Stimulated activated CD4-positive, alpha-beta T cell treated with anti-CD3 and anti-CD28 coated beads, TNF-alpha, amount 100 ng/mL, for 4 hours (primary cell): ENCODE data around the gene SOS1.
"Not testable (repeated sequence)": the region's sequence is repeated elsewhere in the genome, so short reads cannot be mapped to it uniquely, and the experiment has no call there.

Source experiments
- DNase-seq, 3 experiments: peaks; one replicate each; pipeline ENCODE4 v3.0.0-alpha.2; 2020; ENCODE audit warnings: low read depth in 3 of 3

The SOS1 gene

DNA sequence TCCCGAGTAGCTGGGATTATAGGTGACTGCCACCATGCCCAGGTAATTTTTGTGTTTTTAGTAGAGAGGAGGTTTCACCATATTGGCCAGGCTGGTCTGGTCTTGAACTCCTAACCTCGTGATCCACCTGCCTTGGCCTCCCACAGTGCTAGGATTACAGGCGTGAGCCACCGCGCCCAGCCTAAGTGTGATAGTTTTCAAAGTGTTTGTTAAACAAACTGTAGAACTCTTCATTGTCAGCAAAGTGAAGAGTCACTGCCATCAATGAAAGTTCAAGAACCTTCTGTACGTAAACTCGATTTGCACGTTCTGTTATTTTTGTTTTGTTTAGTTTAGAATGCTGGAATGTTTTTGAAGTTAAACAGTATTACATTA lies 18.0 kb upstream of the SOS1 start:
- DNase-seq, result no peak

DNA sequence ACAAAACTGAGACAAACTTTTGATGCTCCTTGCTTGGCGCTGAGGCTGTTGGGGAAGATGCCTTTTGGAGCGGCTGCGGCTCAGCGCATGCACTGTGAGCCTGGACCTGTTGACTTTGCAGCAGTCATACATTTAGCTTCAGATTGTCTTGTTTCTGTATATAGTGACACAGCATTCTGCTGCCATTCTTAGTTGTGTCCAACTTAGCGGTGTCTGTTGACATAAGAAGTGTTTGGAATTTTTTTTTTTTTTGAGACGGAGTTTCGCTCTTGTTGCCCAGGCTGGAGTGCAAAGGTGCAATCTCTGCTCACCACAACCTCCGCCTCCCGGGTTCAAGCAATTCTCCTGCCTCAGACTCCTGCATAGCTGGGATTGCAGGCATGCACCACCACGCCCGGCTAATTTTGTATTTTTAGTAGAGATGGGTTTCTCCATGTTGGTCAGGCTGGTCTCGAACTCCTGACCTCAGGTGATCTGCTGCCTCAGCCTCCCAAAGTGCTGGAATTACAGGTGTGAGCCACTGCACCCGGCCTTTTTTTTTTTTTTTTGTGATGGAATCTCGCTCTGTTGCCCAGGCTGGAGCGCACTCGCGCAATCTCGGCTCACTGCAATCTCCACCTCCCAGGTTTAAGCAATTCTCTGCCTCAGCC lies 17.5 kb upstream of the SOS1 start:
- DNase-seq, result not testable (repeated sequence)

DNA sequence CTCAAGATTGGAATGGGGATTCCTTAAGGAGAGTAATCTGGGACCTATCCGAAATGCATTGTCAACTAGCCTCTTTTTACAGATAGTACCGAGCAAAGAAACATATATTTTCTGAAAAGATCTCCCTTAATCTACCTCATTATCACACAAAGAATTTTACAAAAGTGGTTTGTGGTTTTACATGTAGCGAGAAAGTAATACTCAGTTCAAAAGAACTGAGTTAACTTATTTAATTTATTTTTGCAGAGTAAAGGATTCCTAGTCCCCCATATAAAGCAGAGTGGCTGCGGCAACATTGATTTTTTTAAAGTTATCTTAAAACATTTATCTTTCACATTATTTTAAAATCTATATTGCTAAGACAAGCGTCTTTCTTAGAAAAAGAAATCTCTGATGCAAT lies 15.9 kb upstream of the SOS1 start:
- DNase-seq, result no peak

DNA sequence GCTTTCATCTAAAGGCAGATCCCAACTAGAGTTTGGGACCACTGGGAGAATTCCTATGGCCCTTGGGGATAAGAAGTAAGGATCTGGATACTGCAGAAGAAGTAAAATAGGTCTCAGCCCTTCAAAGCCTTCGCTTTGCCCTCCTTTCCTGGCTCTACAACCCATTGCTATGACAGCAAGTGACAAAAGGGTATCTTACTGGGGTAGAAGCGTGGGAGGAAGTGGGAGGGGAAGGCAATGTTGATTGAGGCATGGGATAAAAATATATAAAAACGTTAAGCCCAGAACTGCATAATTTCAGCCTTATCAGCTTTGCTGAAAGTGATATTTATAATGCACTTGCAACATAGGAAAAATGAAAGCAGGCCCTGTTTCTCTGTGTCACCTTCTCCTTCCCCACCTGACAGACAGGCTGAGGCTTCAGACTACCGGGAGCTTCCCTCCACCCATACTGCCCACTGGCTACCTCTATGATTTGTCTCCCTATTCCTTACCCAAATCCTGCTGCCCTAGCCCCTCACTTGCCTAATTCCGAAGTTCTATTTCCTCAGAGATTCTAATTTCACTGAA lies 14.9 kb upstream of the SOS1 start:
- DNase-seq, result no peak

DNA sequence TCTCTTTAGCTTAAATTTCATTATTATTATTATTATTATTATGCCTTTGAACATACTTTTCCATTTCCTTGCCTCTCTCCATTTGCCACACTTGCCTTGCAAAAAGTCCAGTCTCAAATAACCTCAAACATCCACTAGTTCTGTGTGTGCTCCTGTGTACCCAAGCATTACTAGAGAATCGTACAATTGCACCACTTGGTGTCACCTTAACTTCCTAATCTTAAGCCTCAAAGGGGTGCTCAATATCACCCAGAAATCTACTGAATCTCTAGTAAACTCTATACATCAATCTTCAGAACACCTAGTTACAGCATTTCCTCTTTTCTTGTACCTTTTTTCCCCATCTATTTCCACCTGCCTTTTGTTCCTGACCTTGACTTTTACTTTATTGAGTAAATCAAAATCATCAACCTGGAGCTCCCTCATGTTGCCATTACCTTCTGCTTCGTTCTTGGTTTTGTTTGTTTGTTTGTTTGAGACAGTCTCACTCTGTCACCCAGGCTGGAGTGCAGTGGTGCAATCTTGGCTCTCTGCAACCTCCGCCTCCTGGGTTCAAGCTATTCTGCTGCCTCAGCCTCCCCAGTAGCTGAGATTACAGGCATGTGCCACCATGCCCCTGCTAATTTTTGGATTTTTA lies 12.5 kb upstream of the SOS1 start:
- DNase-seq, result no peak

DNA sequence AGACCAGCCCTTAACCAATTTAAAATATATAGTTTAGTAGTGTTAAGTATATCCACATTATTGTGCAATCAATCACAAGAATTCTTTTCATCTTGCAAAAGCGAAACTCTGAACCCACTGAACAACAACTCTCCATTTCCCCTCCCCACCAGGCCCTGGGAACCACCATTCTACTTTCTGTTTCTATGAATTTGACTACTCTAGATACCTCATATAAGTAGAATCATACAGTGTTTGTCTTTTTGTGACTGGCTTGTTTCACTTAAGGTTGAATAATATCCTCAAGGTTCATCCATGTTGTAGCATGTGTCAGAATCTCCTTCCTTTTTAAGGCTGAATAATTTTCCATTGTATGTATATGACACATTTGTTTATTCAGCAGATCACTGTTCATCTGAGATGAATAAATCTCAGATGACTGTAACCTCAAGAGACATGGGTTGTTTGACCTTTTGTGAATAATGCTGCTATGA lies 8.1 kb upstream of the SOS1 start:
- DNase-seq, result peak; percentile 24 to 55 (median 34)

DNA sequence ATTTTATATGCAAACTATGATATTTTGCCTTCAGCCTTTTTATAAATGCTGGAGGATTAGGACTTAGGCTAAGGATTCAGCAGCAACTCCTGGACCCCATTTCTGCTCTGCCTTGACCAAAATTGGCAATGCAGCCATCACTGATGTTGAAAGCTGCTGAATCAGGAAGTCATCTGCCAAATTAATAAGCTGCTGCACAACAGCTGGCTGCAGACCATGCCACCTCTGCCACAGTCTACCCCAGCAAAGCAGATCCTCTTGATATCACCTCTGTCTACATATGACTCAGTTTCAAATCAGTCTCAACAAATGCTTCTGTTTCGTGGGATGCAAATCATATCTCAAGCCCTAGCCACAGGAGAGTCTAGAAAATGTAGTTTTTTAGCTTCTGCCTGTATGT lies 7.1 kb upstream of the SOS1 start:
- no peak for DNase-seq

DNA sequence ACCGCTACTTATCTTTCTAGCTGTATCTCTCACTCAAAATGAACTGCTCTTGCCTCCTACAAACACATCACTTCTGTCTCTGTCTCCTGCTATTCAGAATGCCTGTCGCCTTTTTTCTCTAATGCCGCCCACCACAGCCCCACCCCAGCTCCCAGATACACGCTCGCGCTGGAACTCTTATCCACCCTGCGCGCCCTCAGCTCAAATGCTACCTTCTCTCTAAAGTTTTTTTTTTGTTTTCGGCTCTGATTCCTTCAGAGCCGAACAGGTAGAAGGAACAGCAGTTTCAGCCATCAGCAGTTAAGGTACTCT lies 3.9 kb upstream of the SOS1 start:
- DNase-seq, result no peak

DNA sequence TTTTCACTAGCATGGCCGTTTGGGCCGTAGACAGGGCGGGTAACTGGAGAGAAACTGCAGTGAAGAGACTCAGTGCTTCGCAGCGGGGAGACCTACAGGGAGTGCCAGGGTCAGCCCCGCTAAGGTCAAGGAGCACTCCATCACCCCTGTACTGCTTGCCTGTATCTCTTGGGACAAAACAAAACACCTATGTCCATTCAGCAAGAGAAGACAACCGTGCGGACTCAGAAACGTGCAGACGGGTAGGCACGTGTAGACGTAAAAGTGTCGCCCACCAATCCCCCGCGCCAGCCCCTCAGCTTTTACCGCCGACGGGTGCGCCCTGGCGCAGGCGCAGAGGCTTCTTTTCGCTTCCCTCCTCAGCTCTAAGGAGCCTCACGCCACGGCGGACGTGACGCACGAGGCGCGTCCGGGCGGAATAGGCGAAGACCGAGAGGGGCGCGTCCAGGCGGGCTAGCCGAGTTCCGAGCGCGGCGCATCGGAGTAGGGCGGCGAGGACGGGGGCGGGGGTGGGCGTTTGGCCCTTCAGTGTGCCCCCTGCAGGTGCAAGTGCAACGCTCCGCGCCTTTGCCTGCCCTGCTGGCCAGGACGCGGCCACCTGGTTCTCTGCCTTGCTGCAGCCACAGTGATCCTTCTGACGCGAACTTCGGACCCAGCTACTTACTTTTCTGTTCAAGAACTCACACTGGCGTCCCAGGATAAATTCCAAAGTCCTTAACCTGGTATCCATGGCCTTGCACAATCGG lies 3.3 kb upstream of the SOS1 start:
- peak; percentile 87 to 91 (median 90) for DNase-seq

DNA sequence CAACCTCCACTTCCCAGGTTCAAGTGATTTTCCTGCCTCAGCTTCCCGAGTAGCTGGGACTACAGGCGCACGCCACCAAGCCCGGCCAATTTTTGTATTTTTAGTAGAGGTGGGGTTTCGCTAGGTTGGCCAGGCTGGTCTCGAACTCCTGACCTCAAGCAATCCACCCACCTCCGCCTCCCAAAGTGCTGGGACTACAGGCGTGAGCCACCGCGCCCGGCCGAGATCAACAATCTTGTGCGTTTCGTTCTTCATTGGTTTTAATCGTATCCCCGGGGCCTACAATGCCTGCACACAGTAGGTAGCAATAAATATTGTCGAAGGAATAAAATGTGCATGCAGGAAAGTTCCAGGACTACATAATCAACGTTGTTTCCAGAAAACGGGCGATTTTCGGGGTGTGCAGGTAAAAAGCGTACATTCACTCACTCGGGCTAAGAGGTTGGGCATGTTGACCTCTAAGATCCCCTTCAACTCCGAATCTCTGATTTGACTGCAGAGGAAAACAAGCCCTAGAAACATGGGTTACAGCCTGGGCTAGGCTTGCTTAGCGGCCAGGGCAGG lies 2.7 kb upstream of the SOS1 start:
- DNase-seq, result no peak

DNA sequence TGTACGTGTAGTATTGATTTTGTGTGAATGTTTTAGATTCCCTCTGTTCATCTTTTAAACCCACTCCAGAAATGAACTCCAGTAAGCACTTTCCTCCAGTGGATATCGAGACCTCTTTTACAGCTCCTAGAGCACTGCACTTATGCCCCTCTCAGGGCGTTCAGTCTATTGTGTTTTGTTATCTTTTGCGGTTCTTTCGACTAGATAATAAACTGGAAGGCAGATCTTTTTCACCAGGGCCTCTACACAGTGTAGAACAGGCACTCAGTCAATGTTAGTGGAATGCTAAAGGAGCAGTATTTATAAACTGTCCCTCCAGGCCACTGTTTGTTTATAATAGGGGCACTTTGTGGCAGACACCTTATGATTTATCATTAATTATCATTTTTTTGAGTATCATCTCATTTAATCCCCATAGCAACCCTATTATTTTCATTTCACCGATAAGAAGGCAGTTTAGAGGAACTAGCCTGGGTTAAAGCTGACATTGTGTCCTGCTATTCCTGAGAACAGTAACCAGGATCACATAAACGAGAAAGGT lies 742 bp upstream of the SOS1 start:
- no peak for DNase-seq

DNA sequence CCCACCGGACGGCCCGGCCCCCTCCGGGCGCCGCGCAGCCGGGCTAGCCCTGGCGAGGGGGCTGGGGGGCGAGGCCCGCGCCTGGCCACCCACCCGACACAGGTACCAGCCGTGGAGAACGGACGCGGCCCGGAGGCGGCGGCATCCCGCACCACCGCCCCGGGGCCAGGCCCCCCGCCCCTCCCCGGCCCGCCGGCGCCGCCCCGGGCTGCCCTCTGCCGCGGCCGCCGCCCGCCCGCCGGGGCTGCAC lies 405 bp downstream of the SOS1 start:
- DNase-seq, result no peak

DNA sequence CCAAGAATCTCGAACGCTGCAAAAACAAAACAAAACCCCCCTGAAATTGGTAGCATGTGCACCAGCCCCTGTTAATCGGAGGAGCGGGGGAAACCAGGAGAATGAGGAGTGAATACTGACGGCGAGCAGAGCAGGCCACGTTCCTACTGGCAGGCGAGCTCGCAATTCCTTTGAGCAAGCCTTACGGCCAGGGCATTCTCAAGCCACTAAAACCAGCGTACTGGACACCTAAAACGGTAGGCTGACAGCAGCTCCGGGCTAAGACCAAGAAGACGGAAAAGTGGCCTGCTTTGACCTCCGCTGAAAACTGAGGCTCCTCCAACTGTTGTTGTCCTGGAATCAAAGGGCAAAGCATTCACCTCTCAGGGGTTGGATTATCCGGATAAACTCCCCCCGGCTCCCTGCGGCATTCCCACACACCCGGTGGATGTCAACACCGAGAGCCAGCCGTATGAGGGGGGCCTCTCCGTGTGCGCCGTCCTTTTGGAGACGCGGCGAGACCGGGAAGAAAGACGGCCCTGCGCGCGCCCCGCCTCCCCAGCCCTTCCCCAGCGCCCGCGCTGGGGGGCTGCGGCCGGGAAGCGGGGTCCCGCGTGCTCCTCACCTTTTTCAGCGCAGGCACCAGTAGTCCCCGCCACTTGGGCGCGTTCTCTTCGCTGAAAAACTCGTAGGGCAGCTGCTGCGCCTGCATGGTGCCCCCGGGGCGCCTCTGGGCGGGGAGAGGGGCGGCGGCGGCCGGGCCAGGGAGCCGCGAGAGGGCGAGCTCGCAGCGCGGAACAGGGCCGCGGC lies 925 bp downstream of the SOS1 start:
- DNase-seq, result peak in 2 of 3 experiments; percentile 31 to 54

DNA sequence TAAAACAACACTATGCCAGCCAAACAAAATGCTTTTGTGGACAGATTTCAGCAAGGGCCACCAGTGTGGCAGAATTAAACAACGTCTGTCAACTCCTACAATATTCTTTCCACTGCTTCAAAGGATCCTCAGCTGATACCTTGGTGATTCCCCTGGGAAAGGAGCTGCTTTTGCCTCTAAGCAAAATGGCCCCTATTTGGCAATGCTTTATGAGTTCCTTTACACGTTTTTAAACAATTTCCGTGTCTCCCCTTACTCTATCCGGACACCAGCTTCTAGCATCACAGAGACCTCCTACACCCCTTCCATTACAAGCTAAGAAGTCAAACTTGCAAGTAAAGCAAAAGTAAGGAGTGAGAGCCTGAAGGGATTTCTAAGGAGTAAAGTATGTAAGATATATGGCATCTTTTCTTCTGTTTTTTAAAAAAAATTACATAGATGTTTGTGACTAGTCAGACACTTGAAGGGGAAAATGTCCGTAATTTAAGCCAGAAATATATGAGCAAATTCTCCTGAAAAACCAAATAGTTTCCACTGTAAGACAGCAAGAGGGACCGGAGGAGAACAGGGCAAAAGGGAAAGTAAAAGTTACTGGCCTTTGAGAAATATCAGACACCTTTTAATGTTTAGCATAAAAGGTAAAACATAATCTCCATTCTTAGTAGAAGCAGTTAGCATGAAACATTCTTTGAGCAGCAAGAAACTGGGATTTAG lies 1.9 kb downstream of the SOS1 start:
- DNase-seq, result no peak

DNA sequence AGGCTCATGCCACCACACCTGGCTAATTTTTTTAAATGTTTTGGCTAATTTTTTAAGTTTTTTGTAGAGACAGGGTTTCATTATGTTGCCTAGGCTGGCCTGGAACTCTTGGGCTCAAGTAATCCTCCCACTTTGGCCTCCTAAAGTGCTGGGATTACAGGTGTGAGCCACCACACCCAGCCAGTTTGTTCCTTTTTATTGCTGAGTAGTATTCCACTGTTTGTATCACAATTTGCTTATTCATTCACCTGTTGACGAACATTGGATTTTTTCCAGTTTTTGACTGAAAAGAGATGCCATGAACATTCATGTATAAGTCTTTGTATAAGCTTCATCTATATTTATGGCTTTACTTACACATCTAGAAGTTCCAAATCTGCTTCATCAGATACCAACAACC lies 5.3 kb downstream of the SOS1 start:
- no peak for DNase-seq

DNA sequence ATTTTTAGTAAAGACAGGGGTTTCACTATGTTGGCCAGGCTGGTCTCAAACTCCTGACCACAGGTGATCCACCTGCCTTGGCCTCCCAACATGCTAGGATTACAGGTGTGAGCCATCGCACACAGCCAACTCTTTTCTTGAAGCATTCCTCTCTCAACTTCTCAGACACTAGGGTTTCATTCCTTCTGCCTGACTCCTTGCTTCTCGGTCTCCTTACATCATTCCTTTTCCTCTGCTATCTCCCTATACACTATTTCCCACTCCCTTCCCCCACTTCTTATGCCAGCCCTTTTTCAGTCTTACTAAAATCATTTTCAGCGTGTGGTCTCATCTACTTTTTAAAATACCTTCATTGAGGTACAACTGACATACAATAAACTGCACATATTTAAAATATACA lies 6.1 kb downstream of the SOS1 start:
- DNase-seq, result no peak

DNA sequence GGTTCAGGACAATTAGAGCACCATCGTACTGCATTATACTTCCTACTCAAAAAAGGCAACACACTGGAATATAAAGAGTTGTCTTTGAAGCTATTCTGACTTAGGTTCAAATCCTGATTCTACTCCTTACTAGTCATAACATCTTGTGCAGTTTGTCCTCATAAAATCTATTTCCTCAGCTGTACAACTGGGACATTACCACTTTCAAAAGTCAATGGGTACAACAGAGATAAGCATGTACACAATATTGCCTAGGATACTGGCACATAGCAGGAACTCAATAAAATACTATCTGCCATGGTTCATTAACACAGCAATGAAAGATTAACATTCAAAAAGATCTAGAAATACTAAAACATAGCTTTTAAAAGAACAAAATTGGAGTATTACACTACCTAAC lies 11.3 kb downstream of the SOS1 start:
- DNase-seq, result no peak

DNA sequence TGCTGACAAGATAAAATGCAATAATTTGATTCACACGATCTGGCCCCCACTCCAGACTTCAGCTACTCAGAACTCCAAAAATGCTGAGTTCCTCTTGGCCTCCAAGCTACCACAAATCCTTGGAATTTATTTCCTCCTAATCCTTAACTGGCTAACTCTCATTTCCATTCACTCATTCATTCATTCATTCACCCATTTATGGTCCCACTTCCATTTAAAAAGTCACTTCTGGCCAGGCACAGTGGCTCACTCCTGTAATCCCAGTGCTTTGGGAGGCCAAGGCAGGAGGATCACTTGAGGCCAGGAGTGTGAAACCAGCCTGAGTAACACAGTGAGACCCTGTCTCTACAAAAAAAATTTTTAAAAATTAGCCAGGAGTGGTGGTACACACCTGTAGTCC lies 12.5 kb downstream of the SOS1 start:
- no peak for DNase-seq

DNA sequence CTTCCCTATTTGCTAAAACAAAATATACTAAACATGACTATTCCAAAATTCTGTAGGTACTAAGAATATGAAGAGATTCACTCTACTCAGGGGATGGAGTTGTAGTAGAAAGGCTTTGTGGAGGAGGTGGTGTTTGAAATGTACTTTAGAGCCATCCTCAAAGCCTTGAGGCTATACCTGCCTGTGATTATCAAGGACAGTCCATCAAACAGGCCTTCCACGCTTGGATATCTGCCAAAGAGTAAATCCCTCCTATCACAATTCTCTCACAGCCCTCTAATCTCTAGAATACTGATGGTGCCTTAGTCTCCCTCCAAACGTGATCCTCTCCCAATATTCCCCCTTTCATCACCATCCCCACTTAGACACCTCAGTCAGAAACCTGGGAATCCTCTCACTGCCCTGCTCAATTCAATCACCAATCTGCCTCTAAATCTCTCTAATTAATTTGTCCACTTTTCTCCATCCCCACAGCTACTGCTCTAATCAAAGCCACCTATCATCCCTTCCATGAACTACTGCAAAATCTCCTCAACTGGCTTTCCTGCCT lies 13.1 kb downstream of the SOS1 start:
- no peak for DNase-seq

DNA sequence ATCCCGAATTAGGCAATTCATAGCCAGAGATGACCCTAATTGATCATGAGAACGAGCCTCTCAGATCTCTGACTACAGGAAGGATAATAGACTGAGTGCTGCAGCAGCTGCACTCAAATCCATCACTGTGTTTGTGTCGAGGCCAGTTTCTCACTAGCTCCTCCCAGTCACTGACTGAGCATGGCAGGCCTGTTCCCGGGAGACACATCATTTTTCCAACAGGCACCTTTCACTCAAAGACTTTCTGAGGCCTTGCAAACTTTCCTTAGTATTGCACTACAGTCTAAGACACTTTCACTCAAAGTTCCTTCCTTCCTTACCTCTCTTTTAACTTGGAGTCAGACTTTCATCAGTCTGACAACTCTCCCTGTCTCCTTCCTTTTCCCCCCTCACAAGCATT lies 13.7 kb downstream of the SOS1 start:
- no peak for DNase-seq
